Immature natural killer cell (primary cell): ENCODE data around the gene MRGPRF. TPM values are rescaled to one million over a fixed set of nuclear protein-coding genes. Genes with fewer than 3 reads are reported as not detected.
A peak's percentile ranks its signal among the peaks of the same experiment; 100 is the strongest.

ENCODE experiments used
- DNase-seq, 3 donors: peaks; one replicate each; pipeline ENCODE4 v3.0.0; 2022; ENCODE audit warnings: mixed read lengths in 1 of 3
- H3K27ac Mint-ChIP-seq, 6 donors: one replicate each; pipeline ENCODE4 v1.8.0; 2020; ENCODE audit warnings: mixed read lengths in 6 of 6, mild to moderate bottlenecking in 5 of 6, inconsistent platforms in 4 of 6, moderate library complexity in 3 of 6
- H3K27me3 Mint-ChIP-seq, 3 donors: one replicate each; pipeline ENCODE4 v1.8.0; 2020 to 2021; ENCODE audit warnings: low read depth in 3 of 3, mild to moderate bottlenecking in 3 of 3, mixed read lengths in 3 of 3, moderate library complexity in 3 of 3, inconsistent platforms in 1 of 3
- H3K36me3 Mint-ChIP-seq, 3 donors: one replicate each; pipeline ENCODE4 v1.8.0; 2020; ENCODE audit warnings: mixed read lengths in 3 of 3, inconsistent platforms in 2 of 3, mild to moderate bottlenecking in 2 of 3
- H3K4me1 Mint-ChIP-seq, 2 donors: one replicate each; pipeline ENCODE4 v1.8.0; 2020; ENCODE audit warnings: inconsistent platforms in 2 of 2, mild to moderate bottlenecking in 2 of 2, mixed read lengths in 2 of 2, moderate library complexity in 1 of 2
- H3K4me3 Mint-ChIP-seq, 5 donors: one replicate each; pipeline ENCODE4 v1.8.0; 2020; ENCODE audit warnings: mild to moderate bottlenecking in 5 of 5, mixed read lengths in 5 of 5, inconsistent platforms in 3 of 5, moderate library complexity in 3 of 5
- H3K9me3 Mint-ChIP-seq, 6 donors: one replicate each; pipeline ENCODE4 v1.8.0; 2020; ENCODE audit warnings: mild to moderate bottlenecking in 6 of 6, mixed read lengths in 6 of 6, inconsistent platforms in 4 of 6, moderate library complexity in 3 of 6
- polyA plus RNA-seq, 3 donors: library from polyadenylated mRNA; unstranded; fragments of 300-500 nt; fragmentation: Illumina TruSeq; gene quantifications; one replicate each; pipeline ENCODE4 v1.2.3, GENCODE V29; 2021

The MRGPRF gene, protein sequence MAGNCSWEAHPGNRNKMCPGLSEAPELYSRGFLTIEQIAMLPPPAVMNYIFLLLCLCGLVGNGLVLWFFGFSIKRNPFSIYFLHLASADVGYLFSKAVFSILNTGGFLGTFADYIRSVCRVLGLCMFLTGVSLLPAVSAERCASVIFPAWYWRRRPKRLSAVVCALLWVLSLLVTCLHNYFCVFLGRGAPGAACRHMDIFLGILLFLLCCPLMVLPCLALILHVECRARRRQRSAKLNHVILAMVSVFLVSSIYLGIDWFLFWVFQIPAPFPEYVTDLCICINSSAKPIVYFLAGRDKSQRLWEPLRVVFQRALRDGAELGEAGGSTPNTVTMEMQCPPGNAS
- not detected for polyA plus RNA-seq

DNA sequence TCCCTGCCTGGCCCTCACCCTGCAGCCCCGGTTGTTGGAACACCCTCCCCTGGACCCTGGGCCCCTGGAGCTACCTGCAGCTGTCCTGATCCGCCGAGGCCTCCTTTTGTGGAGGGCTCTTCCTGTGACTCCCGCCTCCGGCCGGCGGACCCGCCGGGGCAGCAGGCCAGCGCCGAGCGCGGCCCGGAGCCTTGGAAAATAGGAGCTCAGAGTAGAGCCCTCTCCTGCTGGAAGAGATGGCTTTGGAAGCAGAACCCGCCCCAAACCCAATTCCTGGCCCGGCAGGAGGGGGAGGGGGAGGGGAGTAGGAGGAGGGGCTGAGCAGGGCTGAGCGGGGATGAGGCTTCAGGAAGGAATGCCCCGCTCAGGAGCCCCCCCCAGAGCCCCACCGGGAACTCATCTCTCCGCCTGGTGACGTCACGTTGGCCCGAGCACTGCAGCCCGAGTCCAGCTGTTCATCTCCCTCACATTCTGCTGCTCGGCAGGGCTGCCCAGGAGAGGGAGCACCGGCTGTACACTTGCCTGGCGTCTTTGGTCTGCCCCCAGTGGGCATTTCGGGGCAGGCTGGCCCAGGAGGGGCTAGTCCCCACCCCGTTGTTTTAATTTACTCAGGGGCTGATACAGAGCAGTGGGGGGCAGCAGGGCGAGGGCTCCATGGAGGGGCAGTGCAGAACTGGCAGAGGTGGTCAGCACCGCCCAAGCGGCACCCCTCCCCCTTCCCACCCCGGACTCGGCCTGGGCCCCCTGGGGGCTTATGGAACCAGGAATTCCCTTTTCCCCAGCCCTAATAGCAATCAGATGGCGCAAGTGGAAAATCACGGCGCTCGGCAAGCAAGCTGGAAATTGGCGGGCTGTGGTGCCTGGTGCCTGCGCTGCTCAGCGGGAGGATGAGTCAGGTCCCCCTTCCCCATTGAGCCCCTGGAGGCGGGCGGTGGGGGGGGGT is at the start of gene MRGPRF:
Gene MRGPRF (minus strand): TSS at position 238 of the 943 bp plus-strand sequence. CDS start 3,345 bp downstream, outside the sequence.
- peaks cover 0 to 1% of the 10 kb centered on the region in 2 donors for H3K4me1 Mint-ChIP-seq
- no peaks in the 10 kb centered on the region for H3K9me3 Mint-ChIP-seq
- no peak for DNase-seq
- H3K36me3 Mint-ChIP-seq = no peaks in the 10 kb centered on the region
- peaks cover 3 to 11% (median 7%) of the 10 kb centered on the region in 3 donors for H3K27me3 Mint-ChIP-seq
- no peak within 1 kb of the TSS for H3K4me3 Mint-ChIP-seq
- no peak within 1 kb of the TSS for H3K27ac Mint-ChIP-seq

DNA sequence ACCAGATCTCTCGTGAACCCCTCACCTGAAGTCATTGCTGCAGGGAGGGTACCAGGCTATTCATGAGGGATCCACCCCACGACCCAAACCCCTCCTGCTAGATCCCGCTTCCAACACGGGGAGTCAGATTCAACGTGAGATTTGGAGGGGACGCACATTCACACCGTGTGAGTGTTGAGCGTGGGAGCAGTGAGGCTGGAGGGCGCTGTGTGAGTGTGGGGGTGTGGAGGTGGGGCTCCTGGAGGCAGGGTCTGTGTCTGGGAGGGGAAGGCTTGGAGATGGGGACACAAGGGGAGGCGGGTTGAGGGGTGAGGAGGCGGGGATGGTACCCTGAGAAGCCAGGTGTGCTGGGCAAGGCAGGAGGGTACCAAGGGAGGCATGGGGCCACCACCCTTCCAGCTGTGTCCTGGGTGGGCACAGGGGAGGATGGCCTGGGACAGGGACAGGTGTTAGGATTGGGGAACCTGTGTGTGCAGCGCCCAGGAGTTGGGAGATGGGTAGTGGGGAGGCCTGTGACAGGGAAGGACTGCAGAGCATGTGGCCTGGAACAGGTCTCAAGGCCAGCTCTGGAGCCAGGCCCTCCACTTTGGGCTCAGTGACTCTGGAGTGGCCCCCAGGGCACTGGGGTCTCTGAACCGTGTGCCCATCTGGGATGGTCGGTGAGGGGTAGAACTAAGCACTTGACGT is 49.3 kb upstream of the MRGPRF start:
- H3K36me3 Mint-ChIP-seq = no peaks in the 10 kb centered on the region
- H3K4me1 Mint-ChIP-seq = peaks cover 0 to 7% of the 10 kb centered on the region in 2 donors
- H3K27me3 Mint-ChIP-seq = peaks cover 0 to 4% (median 3%) of the 10 kb centered on the region in 3 donors
- no peak for DNase-seq
- no peak overlapping the region for H3K27ac Mint-ChIP-seq
- H3K4me3 Mint-ChIP-seq = no peak overlapping the region
- no peaks in the 10 kb centered on the region for H3K9me3 Mint-ChIP-seq

DNA sequence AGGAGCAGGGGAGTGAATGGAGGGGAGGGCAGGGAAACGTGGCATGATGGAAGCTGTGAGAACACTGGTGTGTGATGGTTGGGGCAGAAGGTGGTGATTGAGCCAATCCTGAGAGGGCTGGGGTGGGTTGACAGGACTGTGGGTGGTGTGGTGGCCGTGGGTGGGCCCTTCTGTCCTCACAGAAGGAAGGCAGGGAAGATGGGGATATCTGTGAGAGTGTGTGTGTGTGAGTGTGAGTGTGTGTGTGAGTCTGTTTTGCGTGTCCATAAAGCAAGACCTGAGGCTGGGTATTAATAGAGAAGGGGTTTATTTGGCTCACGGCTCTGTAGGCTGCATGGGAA is 48.6 kb upstream of the MRGPRF start:
- Mint-ChIP-seq H3K9me3 (no peaks in the 10 kb centered on the region), H3K4me1 (peaks cover 0 to 11% of the 10 kb centered on the region in 2 donors), H3K4me3 (peak overlapping the region in 1 of 5 donors; percentile 32), H3K36me3 (no peaks in the 10 kb centered on the region), H3K27me3 (peaks cover 0 to 4% (median 3%) of the 10 kb centered on the region in 3 donors), H3K27ac (peak overlapping the region in 2 of 6 donors; percentile 40 to 50)
- DNase-seq = no peak

DNA sequence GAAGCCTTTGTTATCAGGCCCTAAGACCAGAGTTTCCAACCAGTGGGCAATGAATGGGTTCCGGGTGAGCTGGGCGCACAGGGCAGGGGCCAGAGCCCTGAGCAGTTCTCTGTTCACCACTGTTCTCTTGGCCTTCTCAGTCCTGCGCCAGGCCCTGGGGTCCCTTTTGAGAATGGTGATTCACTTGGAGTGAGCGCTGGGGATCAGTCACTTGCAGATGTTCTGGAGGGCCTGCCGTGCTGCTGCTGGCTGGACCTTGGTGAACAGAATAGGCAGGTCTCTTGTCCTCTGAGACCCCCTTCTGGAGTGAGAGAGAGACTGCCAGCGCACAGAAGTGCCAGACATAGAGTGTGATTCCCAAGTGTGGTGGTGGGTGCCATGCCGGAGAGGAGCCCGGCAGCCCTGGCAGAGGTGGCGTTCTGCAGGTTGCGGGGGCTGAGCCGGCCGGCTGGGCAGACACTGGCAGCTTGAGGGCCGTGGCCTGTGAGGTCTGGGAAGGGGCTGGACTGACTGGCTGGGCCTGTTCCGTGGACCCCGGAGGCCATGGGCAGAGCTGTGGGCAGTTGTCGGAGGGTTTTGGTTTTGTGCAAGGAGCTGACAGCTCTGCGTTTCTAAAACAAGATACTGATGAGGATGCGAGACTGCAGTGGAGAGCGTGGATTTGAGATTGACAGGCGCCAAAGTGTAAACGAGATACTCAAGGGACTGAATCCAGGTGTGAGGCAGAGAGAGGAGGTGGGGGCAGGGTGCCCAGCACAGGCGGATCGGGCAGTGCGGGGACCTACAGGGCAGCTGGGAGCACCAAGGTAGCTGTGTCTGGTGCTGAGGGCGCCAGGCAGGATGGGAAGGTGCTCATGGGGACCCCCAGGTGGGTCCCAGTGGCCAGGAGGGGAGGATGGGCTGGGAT is 48.0 kb upstream of the MRGPRF start:
- DNase-seq = no peak
- Mint-ChIP-seq H3K27ac (no peak overlapping the region), H3K27me3 (peaks cover 0 to 6% (median 3%) of the 10 kb centered on the region in 3 donors), H3K36me3 (no peaks in the 10 kb centered on the region), H3K4me1 (peaks cover 5 to 16% of the 10 kb centered on the region in 2 donors), H3K9me3 (no peaks in the 10 kb centered on the region), H3K4me3 (no peak overlapping the region)

DNA sequence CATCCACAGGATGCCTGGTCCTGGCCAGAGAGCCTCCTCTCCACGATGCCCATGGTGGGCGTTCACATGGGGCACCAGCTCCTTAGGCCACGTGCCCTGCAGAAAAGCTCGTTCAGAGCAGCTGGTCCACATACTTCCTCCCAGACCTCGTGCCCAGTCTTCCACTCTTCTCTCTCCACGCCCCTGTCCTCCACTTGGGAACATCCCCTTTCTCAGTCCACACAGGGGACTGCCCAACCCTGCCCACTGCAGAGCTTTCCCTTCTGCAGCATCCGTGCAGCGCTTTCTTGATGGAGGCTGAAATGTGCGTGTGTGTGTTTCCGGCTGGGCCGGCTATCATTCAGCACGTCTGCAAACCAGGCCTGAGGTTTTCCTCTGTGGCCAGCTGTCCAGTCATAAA is 46.9 kb upstream of the MRGPRF start:
- no peak for DNase-seq
- Mint-ChIP-seq H3K4me3 (no peak overlapping the region), H3K27me3 (peaks cover 0 to 5% (median 3%) of the 10 kb centered on the region in 3 donors), H3K4me1 (peaks cover 13 to 23% of the 10 kb centered on the region in 2 donors), H3K9me3 (no peaks in the 10 kb centered on the region), H3K36me3 (no peaks in the 10 kb centered on the region), H3K27ac (peak overlapping the region in 2 of 6 donors; percentile 57 to 58)

DNA sequence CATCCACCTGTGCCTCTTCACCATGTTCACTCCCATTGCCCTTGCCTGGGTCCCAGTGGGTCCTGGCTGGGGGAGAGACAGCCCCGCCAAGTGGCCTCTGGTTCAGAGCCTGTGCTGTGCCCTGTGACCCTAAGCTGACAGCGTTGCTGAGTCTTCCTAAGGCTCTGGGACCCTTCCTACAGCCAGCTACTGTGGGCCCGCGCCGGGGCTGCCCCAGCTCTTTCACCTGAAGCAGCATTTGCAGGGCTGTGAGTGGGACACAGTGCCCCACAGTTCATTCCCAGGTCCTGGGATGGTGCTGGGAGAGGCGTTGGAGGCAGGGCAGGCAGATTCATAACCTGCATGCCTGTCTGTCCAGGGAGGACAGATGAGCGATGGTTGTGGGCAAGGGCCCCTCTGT is 46.4 kb upstream of the MRGPRF start:
- H3K36me3 Mint-ChIP-seq = no peaks in the 10 kb centered on the region
- H3K27ac Mint-ChIP-seq = peak overlapping the region in 1 of 6 donors; percentile 58
- DNase-seq = no peak
- H3K4me1 Mint-ChIP-seq = peaks cover 13 to 23% of the 10 kb centered on the region in 2 donors
- no peak overlapping the region for H3K4me3 Mint-ChIP-seq
- peaks cover 0 to 5% (median 3%) of the 10 kb centered on the region in 3 donors for H3K27me3 Mint-ChIP-seq
- H3K9me3 Mint-ChIP-seq = no peaks in the 10 kb centered on the region

DNA sequence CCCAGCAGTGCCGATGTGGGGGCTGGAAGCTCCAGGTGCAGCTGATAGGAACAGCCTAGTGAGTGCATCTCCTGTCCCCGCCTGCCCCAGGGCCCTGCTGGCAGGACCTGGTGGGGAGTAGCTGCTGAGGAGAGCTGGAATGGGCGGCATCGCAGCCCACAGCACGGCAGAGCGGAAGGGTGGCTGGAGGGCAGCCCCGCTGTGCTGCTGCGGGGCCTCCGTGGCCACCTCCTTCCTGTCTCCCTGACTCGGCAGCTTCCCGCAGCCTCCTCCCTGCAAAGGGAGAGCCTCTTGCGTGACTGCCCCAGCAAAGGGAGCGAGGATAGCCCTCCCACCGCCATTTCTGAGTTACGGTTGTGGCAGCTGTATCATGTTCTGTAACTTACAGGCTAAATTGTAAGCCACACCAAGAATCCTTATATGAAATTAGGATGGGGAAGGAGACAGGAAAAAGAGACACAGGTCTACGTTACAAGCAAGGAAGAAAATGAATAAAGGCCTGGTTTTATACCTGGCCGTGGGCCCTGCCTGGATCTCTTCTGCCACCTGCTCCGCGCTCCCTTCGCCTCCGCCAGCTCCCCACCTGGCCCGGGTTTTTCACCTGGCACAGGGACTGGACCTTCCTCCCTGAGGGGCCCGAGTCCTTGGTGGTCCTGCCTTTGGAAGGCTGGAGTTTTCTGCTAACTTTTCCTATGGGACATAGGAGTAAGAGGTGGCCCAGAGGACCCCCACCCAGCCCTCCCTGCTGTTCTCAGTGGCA is 45.6 kb upstream of the MRGPRF start:
- Mint-ChIP-seq H3K27ac (no peak overlapping the region), H3K36me3 (no peaks in the 10 kb centered on the region), H3K9me3 (no peaks in the 10 kb centered on the region), H3K4me3 (no peak overlapping the region), H3K27me3 (peaks cover 0 to 5% (median 3%) of the 10 kb centered on the region in 3 donors), H3K4me1 (peaks cover 13 to 25% of the 10 kb centered on the region in 2 donors)
- DNase-seq = no peak

DNA sequence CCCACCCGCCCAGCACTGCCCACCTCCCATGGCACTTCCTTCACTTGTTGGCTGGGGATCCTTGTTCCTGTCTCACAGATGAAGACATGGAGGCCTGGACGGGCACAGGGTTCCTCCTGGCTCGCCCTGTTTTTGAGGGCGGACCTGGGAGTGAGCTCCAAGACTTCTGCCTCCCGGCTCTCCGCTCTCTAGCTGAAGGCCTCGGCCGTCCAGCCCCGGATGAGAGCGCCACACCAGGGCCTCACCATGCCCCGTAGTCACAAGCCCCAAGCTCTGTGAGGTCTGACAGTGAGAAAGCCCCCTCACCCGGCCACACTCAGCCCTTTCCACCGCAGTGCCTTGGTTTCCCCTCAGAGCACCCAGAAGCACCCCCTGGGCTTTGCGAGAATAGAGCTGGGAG is 44.8 kb upstream of the MRGPRF start:
- Mint-ChIP-seq H3K9me3 (no peaks in the 10 kb centered on the region), H3K27me3 (peaks cover 0 to 5% (median 3%) of the 10 kb centered on the region in 3 donors), H3K36me3 (no peaks in the 10 kb centered on the region), H3K4me3 (no peak overlapping the region), H3K4me1 (peaks cover 13 to 23% of the 10 kb centered on the region in 2 donors), H3K27ac (no peak overlapping the region)
- DNase-seq = no peak

DNA sequence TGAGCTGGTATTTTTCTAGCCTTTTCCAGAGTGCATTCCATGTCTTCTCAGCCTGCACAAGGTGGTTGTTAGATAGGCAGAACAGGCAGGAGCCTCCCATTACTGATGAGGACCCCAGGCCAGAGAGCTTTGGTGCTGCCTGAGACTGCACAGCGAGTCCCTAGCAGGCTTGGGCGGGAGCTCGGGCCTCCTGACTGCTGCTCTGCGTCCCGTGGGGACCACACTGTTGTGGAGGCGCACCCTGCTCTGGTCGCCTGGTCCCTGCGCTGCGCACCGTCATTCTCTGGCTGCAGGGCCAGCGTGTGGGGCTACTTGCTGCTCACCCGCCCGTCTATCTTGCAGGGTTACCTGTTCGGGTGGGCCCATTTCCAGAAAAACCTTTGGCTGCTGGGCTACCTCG is 44.2 kb upstream of the MRGPRF start:
- Mint-ChIP-seq H3K27ac (peak overlapping the region in 3 of 6 donors; percentile 48 to 93 (median 82)), H3K4me3 (no peak overlapping the region), H3K27me3 (peaks cover 0 to 5% (median 3%) of the 10 kb centered on the region in 3 donors), H3K36me3 (no peaks in the 10 kb centered on the region), H3K4me1 (peaks cover 14 to 23% of the 10 kb centered on the region in 2 donors), H3K9me3 (no peaks in the 10 kb centered on the region)
- DNase-seq = no peak

DNA sequence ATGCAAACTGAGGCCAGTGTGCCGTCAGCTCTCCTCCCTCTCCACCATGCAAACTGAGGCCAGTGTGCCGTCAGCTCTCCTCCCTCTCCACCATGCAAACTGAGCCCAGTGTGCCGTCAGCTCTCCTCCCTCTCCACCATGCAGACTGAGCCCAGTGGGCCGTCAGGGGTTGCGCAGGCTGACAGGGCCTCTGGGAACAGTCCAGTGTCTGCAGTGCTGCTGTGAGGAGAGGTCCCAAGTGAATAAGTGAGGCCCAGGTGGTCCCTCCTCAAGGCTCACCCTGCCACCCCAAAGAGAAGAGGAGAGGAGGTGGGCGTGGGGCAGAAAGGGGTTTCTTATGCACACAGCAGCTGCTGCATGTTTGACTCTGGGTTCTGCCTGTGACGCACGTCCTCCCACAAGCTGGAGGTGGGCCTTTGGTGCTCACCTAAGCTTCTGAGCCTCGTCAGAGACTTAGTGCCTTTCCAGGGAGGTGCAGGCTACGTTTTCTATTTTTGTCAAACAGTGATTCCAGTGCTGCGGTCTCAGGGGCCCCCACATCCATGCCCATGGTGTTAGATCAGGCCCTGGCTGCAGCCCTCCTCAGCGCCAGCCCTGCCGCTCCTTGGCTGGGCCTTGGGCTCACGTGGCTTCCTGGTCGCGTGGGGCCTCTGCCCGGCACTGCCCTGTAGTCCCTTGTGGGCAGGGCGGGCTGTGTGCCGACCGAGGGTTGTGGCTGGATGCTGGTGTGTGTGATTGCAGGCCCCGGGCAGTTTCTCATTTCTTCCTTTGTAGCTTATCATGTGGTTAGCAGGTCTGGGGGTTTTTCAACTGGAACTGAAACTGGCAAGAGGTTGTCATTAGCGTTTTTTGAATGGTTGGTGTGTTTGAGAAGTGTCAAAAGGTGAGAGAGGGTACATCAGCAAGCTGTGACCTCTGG is 42.8 kb upstream of the MRGPRF start:
- Mint-ChIP-seq H3K36me3 (no peaks in the 10 kb centered on the region), H3K4me1 (peaks cover 26 to 27% of the 10 kb centered on the region in 2 donors), H3K4me3 (peak overlapping the region; percentile 49 to 74 (median 68)), H3K27ac (peak overlapping the region; percentile 78 to 93 (median 88)), H3K27me3 (peaks cover 0 to 4% (median 3%) of the 10 kb centered on the region in 3 donors), H3K9me3 (no peaks in the 10 kb centered on the region)
- peak; percentile 81 to 84 (median 83) for DNase-seq

DNA sequence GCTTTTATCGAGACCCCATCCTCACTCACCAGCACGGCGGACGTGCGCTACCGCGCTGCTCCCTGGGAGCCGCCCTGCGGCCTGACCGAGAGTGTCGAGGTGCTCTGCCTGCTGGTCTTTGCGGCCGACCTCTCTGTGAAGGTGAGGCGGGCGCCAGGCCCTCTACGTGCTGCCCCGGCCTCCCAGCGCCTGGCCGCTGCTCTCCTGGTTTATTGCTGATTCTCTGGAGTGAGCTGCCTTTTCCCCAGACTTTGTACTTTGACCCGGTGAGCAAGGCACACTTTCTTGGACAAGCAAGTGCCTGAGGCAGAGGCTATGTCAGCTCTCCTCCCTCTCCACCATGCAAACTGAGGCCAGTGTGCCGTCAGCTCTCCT is 42.2 kb upstream of the MRGPRF start:
- Mint-ChIP-seq H3K36me3 (no peaks in the 10 kb centered on the region), H3K4me1 (peaks cover 26 to 27% of the 10 kb centered on the region in 2 donors), H3K27ac (peak overlapping the region in 3 of 6 donors; percentile 68 to 85 (median 82)), H3K27me3 (peaks cover 0 to 4% (median 0%) of the 10 kb centered on the region in 3 donors), H3K4me3 (no peak overlapping the region), H3K9me3 (no peaks in the 10 kb centered on the region)
- DNase-seq = no peak
